RPMI7951 (cell line): ENCODE measurements around the gene ATP5MG. TPM values are rescaled to one million over a fixed set of nuclear protein-coding genes. Genes with fewer than 3 reads are reported as not detected.
"Not testable (repeated sequence)": the region's sequence is repeated elsewhere in the genome, so short reads cannot be mapped to it uniquely, and the experiment has no call there.

Source experiments
- DNase-seq: peaks from one replicate; pipeline ENCODE4 v3.0.0-alpha.2; 2012; ENCODE audit warnings: low read depth
- total RNA-seq: library from RNA; depleted of rRNA; stranded (reverse); fragments of >200 nt; shearing (Covaris generic); gene quantifications from 2 replicates; pipeline ENCODE4 v1.2.3, GENCODE V29; 2014; rRNA removed

The ATP5MG gene
- total RNA-seq = 125 and 126 TPM in 2 replicates

- peak; percentile 87 for DNase-seq
Observed at GRCh38 chr11:118401151-118401879, at the start of gene ATP5MG. TSS of gene ATP5MG (plus strand) at chr11:118401606. CDS start at chr11:118401666, 60 bp downstream.

GRCh38 chr11:118353084-118353710, 48.2 kb upstream of the ATP5MG start:
- DNase-seq = peak; percentile 24

- peak; percentile 23 for DNase-seq
Observed at GRCh38 chr11:118358071-118358470, 43.3 kb upstream of the ATP5MG start.

- DNase-seq = peak; percentile 94
Observed at GRCh38 chr11:118359295-118359958, 42.0 kb upstream of the ATP5MG start, which contains the start of gene UBE4A. TSS of gene UBE4A (plus strand) at chr11:118359600. CDS start at chr11:118365081, 5,481 bp downstream.

- no peak for DNase-seq
Observed at GRCh38 chr11:118364956-118365615, 36.3 kb upstream of the ATP5MG start.

GRCh38 chr11:118366287-118366686, 35.1 kb upstream of the ATP5MG start:
- no peak for DNase-seq

- no peak for DNase-seq
Observed at GRCh38 chr11:118370774-118371173, 30.6 kb upstream of the ATP5MG start.

GRCh38 chr11:118373263-118373662, 28.1 kb upstream of the ATP5MG start:
- DNase-seq = no peak

- DNase-seq = no peak
Observed at GRCh38 chr11:118373871-118374270, 27.5 kb upstream of the ATP5MG start.

- no peak for DNase-seq
Observed at GRCh38 chr11:118374729-118375128, 26.7 kb upstream of the ATP5MG start.

- DNase-seq = no peak
Observed at GRCh38 chr11:118375978-118376377, 25.4 kb upstream of the ATP5MG start.

- DNase-seq = no peak
Observed at GRCh38 chr11:118379497-118379896, 21.9 kb upstream of the ATP5MG start.

GRCh38 chr11:118380571-118380970, 20.8 kb upstream of the ATP5MG start:
- no peak for DNase-seq

- no peak for DNase-seq
Observed at GRCh38 chr11:118382954-118383353, 18.5 kb upstream of the ATP5MG start.

- no peak for DNase-seq
Observed at GRCh38 chr11:118383657-118384056, 17.7 kb upstream of the ATP5MG start.

GRCh38 chr11:118396097-118396501, 5.3 kb upstream of the ATP5MG start:
- DNase-seq = no peak

- DNase-seq = no peak
Observed at GRCh38 chr11:118397448-118397847, 4.0 kb upstream of the ATP5MG start.

GRCh38 chr11:118398791-118399559, 2.4 kb upstream of the ATP5MG start:
- DNase-seq = no peak

- peak; percentile 42 for DNase-seq
Observed at GRCh38 chr11:118401880-118402590, 629 bp downstream of the ATP5MG start.

GRCh38 chr11:118402594-118402993, 1.2 kb downstream of the ATP5MG start:
- not testable (repeated sequence) for DNase-seq
